Tibial nerve (tissue), 4 donors: ENCODE data around the gene ZNF726. TPM values are rescaled to one million over a fixed set of nuclear protein-coding genes. Genes with fewer than 3 reads are reported as not detected.
A peak's percentile ranks its signal among the peaks of the same experiment; 100 is the strongest.
"Not testable (repeated sequence)": the region's sequence is repeated elsewhere in the genome, so short reads cannot be mapped to it uniquely, and the experiment has no call there.

ENCODE experiments used
- DNase-seq, 2 donors: peaks; one replicate each; pipeline ENCODE4 v3.0.0-alpha.2; 2019; ENCODE audit warnings: low spot score in 2 of 2
- H3K27ac ChIP-seq, 4 donors: fragments of 200-600 bp; sonication (generic) in 3 of 4; one replicate each; pipeline ENCODE4 v1.5.1; 2017 to 2019; ENCODE audit warnings: mild to moderate bottlenecking in 1 of 4
- H3K27me3 ChIP-seq, 2 donors: fragments of 200-600 bp; sonication (generic) in 1 of 2; one replicate each; pipeline versions ENCODE4 v1.5.1 to v1.6.0; 2017 to 2019
- H3K36me3 ChIP-seq, 3 donors: fragments of 200-600 bp; sonication (generic); one replicate each; pipeline ENCODE4 v1.5.1; 2018 to 2019
- H3K4me1 ChIP-seq, 4 donors: fragments of 200-600 bp; sonication (generic) in 3 of 4; one replicate each; pipeline ENCODE4 v1.5.1; 2017 to 2019
- H3K4me3 ChIP-seq, 4 donors: fragments of 200-600 bp; sonication (generic) in 3 of 4; one replicate each; pipeline ENCODE4 v1.5.1; 2017 to 2019; ENCODE audit warnings: mild to moderate bottlenecking in 1 of 4, moderate library complexity in 1 of 4
- H3K9me3 ChIP-seq, 4 donors: fragments of 200-600 bp; sonication (generic) in 3 of 4; one replicate each; pipeline ENCODE4 v1.5.1; 2017 to 2019
- CTCF ChIP-seq, 5 experiments: fragments of 200-600 bp in 3 of 5; fragments of 450-650 bp in 2 of 5; sonication (generic) in 3 of 5; IDR thresholded peaks; one replicate each; pipeline ENCODE4 v1.5.1; 2016 to 2019; ENCODE audit warnings: antibody characterized with exemption in 5 of 5, mild to moderate bottlenecking in 3 of 5, moderate library complexity in 2 of 5
- EP300 ChIP-seq, 2 donors: sonication (generic); formaldehyde crosslinking; IDR thresholded peaks; one replicate each; pipeline ENCODE4 v1.6.1; 2017; ENCODE audit warnings: antibody characterized with exemption in 2 of 2, mild to moderate bottlenecking in 1 of 2
- POLR2A ChIP-seq, 2 donors: fragments of 450-650 bp; IDR thresholded peaks; one replicate each; pipeline ENCODE4 v1.6.1; 2017; ENCODE audit warnings: antibody characterized with exemption in 2 of 2, mild to moderate bottlenecking in 2 of 2, moderate library complexity in 2 of 2
- WGBS, 2 donors: methylation state at CpG; one replicate each; pipeline ENCODE4 v1.1.5; 2018; 5-methylcytosine and 5-hydroxymethylcytosine counted together
- total RNA-seq, 4 donors: library from RNA; depleted of rRNA; stranded (reverse); fragments of >200 nt; gene quantifications; one replicate each; pipeline ENCODE4 v1.1.0, GENCODE V29; 2016

ZNF726 gene
- total RNA-seq, 4 donors from 2014 or later, result 0.22 to 0.42 (median 0.35) TPM

- DNase-seq, result no peak
- 84% methylated on average over 11 of the region's 11 CpGs for WGBS, 2 donors
- H3K27me3 ChIP-seq, result no peaks in the 10 kb centered on the region
- TF ChIP-seq POLR2A (IDR thresholded peaks at IDR 0.05) (no peak), CTCF (IDR thresholded peaks at IDR 0.05) (no peak), EP300 (IDR thresholded peaks at IDR 0.05) (no peak)
- peaks cover 0 to 10% (median 0%) of the 10 kb centered on the region in 4 donors for H3K4me1 ChIP-seq
- H3K9me3 ChIP-seq, result no peaks in the 10 kb centered on the region
- no peaks in the 10 kb centered on the region for H3K36me3 ChIP-seq
- H3K4me3 ChIP-seq, result peak overlapping the region in 3 of 4 donors; percentile 42 to 64 (median 59)
- no peak overlapping the region for H3K27ac ChIP-seq
These were observed 755 bp upstream of the ZNF726 start for GRCh38 chr19:23913931-23914330.

GRCh38 chr19:23916991-23917390, 2.3 kb downstream of the ZNF726 start:
- H3K4me1 ChIP-seq, result peaks cover 0 to 10% (median 0%) of the 10 kb centered on the region in 4 donors

GRCh38 chr19:23917856-23918255, 3.2 kb downstream of the ZNF726 start:
- Histone ChIP-seq H3K4me3 (no peak overlapping the region), H3K27me3 (no peaks in the 10 kb centered on the region), H3K36me3 (peaks cover 0 to 18% (median 0%) of the 10 kb centered on the region in 3 donors), H3K9me3 (no peaks in the 10 kb centered on the region), H3K4me1 (peaks cover 0 to 10% (median 0%) of the 10 kb centered on the region in 4 donors), H3K27ac (no peak overlapping the region)
- WGBS, 2 donors, result 87 to 89% methylated on average over 5 of the region's 5 CpGs
- TF ChIP-seq CTCF (IDR thresholded peaks at IDR 0.05) (no peak), POLR2A (IDR thresholded peaks at IDR 0.05) (no peak), EP300 (IDR thresholded peaks at IDR 0.05) (no peak)
- no peak for DNase-seq

More at GRCh38 chr19:23916991-23917390, 2.3 kb downstream of the ZNF726 start:
- Histone ChIP-seq H3K36me3 (peaks cover 0 to 13% (median 0%) of the 10 kb centered on the region in 3 donors), H3K27me3 (no peaks in the 10 kb centered on the region), H3K27ac (no peak overlapping the region), H3K9me3 (no peaks in the 10 kb centered on the region), H3K4me3 (no peak overlapping the region)
- no peak for DNase-seq
- no peak for TF ChIP-seq CTCF (IDR thresholded peaks at IDR 0.05)
- no peak for TF ChIP-seq EP300 (IDR thresholded peaks at IDR 0.05)
- TF ChIP-seq POLR2A (IDR thresholded peaks at IDR 0.05), result no peak

- no peak overlapping the region for H3K4me3 ChIP-seq
- DNase-seq, result no peak
- no peak overlapping the region for H3K27ac ChIP-seq
- 89 to 99% methylated on average over 5 of the region's 5 CpGs for WGBS, 2 donors
- H3K4me1 ChIP-seq, result no peaks in the 10 kb centered on the region
- TF ChIP-seq POLR2A (IDR thresholded peaks at IDR 0.05) (no peak), EP300 (IDR thresholded peaks at IDR 0.05) (no peak), CTCF (IDR thresholded peaks at IDR 0.05) (no peak)
- peaks cover 0 to 31% (median 0%) of the 10 kb centered on the region in 3 donors for H3K36me3 ChIP-seq
- H3K9me3 ChIP-seq, result peaks cover 0 to 3% (median 0%) of the 10 kb centered on the region in 4 donors
- H3K27me3 ChIP-seq, result no peaks in the 10 kb centered on the region
These were observed 10.6 kb downstream of the ZNF726 start for GRCh38 chr19:23925285-23925684.

- Histone ChIP-seq H3K36me3 (no peaks in the 10 kb centered on the region), H3K27me3 (no peaks in the 10 kb centered on the region), H3K4me1 (no peaks in the 10 kb centered on the region), H3K4me3 (no peak overlapping the region), H3K9me3 (peaks cover 0 to 48% (median 22%) of the 10 kb centered on the region in 4 donors), H3K27ac (no peak overlapping the region)
- no peak for TF ChIP-seq EP300 (IDR thresholded peaks at IDR 0.05)
- WGBS, 2 donors, result 77 to 90% methylated on average over 1 of the region's 1 CpG
- no peak for DNase-seq
These were observed 18.2 kb downstream of the ZNF726 start for GRCh38 chr19:23932878-23933277.

GRCh38 chr19:23937031-23937430, 22.3 kb downstream of the ZNF726 start:
- WGBS, 2 donors, result 95% methylated on average over 11 of the region's 29 CpGs; no CpG with 5 or more reads in 1 of the 2 donors
- not testable (repeated sequence) for H3K4me1 ChIP-seq, H3K27ac ChIP-seq, H3K36me3 ChIP-seq, H3K27me3 ChIP-seq, H3K4me3 ChIP-seq, DNase-seq
- peaks cover 0 to 39% (median 16%) of the 10 kb centered on the region in 4 donors for H3K9me3 ChIP-seq
